CD14-positive monocyte (primary cell): ENCODE data around the gene CST8. TPM values are rescaled to one million over a fixed set of nuclear protein-coding genes. Genes with fewer than 3 reads are reported as not detected.

Experiments used
- DNase-seq, 3 donors: peaks; one replicate each; pipeline ENCODE4 v3.0.0-alpha.2; 2011 to 2022
- H2AFZ ChIP-seq: 2 replicates; pipeline ENCODE4 v1.6.0; 2012; ENCODE audit warnings: mild to moderate bottlenecking, low read depth, low read length, inconsistent platforms; ENCODE audit not compliant: insufficient read depth, poor library complexity, severe bottlenecking
- H3K27ac ChIP-seq, 2 donors: 1 replicate in 1 of 2; 2 replicates in 1 of 2; pipeline ENCODE4 v1.5.1; 2012 to 2013; ENCODE audit warnings: low read length in 2 of 2, control low read depth in 1 of 2, inconsistent platforms in 1 of 2, low read depth in 1 of 2, mild to moderate bottlenecking in 1 of 2
- H3K27me3 ChIP-seq, 2 donors: one replicate each; pipeline versions ENCODE4 v1.6.0 to v1.6.1; 2011 to 2013; ENCODE audit warnings: low read length in 2 of 2; ENCODE audit not compliant: control insufficient read depth in 2 of 2, insufficient read depth in 2 of 2
- H3K36me3 ChIP-seq, 2 donors: replicated peaks in 1 of 2; 1 replicate in 1 of 2; 2 replicates in 1 of 2; pipeline versions ENCODE4 v1.5.1 to v1.6.1; 2012 to 2013; ENCODE audit warnings: low read length in 2 of 2, control low read depth in 1 of 2, inconsistent platforms in 1 of 2, mild to moderate bottlenecking in 1 of 2; ENCODE audit not compliant: insufficient read depth in 2 of 2, control insufficient read depth in 1 of 2
- H3K4me1 ChIP-seq, 2 donors: 1 replicate in 1 of 2; 2 replicates in 1 of 2; pipeline versions ENCODE4 v1.5.1 to v1.6.1; 2012 to 2013; ENCODE audit warnings: low read length in 2 of 2, control low read depth in 1 of 2, inconsistent platforms in 1 of 2, mild to moderate bottlenecking in 1 of 2, moderate library complexity in 1 of 2; ENCODE audit not compliant: insufficient read depth in 2 of 2, control insufficient read depth in 1 of 2
- H3K4me2 ChIP-seq: replicated peaks from 2 replicates; pipeline ENCODE3; 2012; ENCODE audit warnings: low read length, moderate library complexity, mild to moderate bottlenecking; ENCODE audit not compliant: poor library complexity, severe bottlenecking; ENCODE audit errors: extremely low read depth
- H3K4me3 ChIP-seq, 3 experiments: fragments of 200-600 bp in 1 of 3; sonication (generic) in 1 of 3; replicated peaks in 1 of 3; 1 replicate in 2 of 3; 2 replicates in 1 of 3; pipeline ENCODE4 v1.5.1; 2011 to 2013; ENCODE audit warnings: low read length in 3 of 3, mild to moderate bottlenecking in 3 of 3, control low read depth in 2 of 3, low read depth in 2 of 3, inconsistent platforms in 1 of 3, moderate library complexity in 1 of 3
- H3K79me2 ChIP-seq: 2 replicates; pipeline ENCODE4 v1.6.0; 2012; ENCODE audit warnings: mild to moderate bottlenecking, control low read depth, inconsistent platforms, low read length, moderate library complexity; ENCODE audit not compliant: insufficient read depth
- H3K9ac ChIP-seq: 2 replicates; pipeline ENCODE4 v1.6.0; 2017; ENCODE audit warnings: low read length, mild to moderate bottlenecking; ENCODE audit not compliant: insufficient read depth, poor library complexity, severe bottlenecking
- H3K9me3 ChIP-seq, 2 donors: replicated peaks in 1 of 2; 1 replicate in 1 of 2; 2 replicates in 1 of 2; pipeline versions ENCODE4 v1.5.1 to v1.6.1; 2012 to 2013; ENCODE audit warnings: low read length in 2 of 2, control low read depth in 1 of 2; ENCODE audit not compliant: control insufficient read depth in 1 of 2, insufficient read depth in 1 of 2
- H4K20me1 ChIP-seq: 2 replicates; pipeline ENCODE4 v1.6.0; 2012; ENCODE audit warnings: mild to moderate bottlenecking, low read length, control low read depth, moderate library complexity; ENCODE audit not compliant: insufficient read depth
- H3K27ac Mint-ChIP-seq, 7 donors: one replicate each; pipeline ENCODE4 v1.8.0; 2020; ENCODE audit warnings: mild to moderate bottlenecking in 7 of 7, mixed read lengths in 7 of 7, moderate library complexity in 6 of 7, inconsistent platforms in 2 of 7
- H3K27me3 Mint-ChIP-seq, 3 donors: one replicate each; pipeline ENCODE4 v1.8.0; 2021 to 2022; ENCODE audit warnings: low read depth in 3 of 3, mild to moderate bottlenecking in 3 of 3, mixed read lengths in 3 of 3, moderate library complexity in 3 of 3, inconsistent platforms in 1 of 3
- H3K36me3 Mint-ChIP-seq, 2 donors: one replicate each; pipeline ENCODE4 v1.8.0; 2020; ENCODE audit warnings: mixed read lengths in 2 of 2, inconsistent platforms in 1 of 2, mild to moderate bottlenecking in 1 of 2
- H3K4me1 Mint-ChIP-seq: one replicate; pipeline ENCODE4 v1.8.0; 2020; ENCODE audit warnings: mild to moderate bottlenecking, mixed read lengths
- H3K4me3 Mint-ChIP-seq, 2 donors: one replicate each; pipeline ENCODE4 v1.8.0; 2020; ENCODE audit warnings: mild to moderate bottlenecking in 2 of 2, mixed read lengths in 2 of 2, moderate library complexity in 1 of 2
- H3K9me3 Mint-ChIP-seq, 7 donors: one replicate each; pipeline ENCODE4 v1.8.0; 2020 to 2022; ENCODE audit warnings: mixed read lengths in 7 of 7, mild to moderate bottlenecking in 6 of 7, moderate library complexity in 6 of 7, inconsistent platforms in 2 of 7
- CTCF ChIP-seq: fragments of 200-600 bp; IDR thresholded peaks from one replicate; pipeline ENCODE4 v1.8.0; 2022; ENCODE audit warnings: antibody characterized with exemption, mild to moderate bottlenecking
- WGBS: methylation state at CpG from one replicate; pipeline ENCODE4 v1.1.5; 2013; ENCODE audit warnings: missing lambda C conversion rate; ENCODE audit not compliant: insufficient coverage; 5-methylcytosine and 5-hydroxymethylcytosine counted together
- intact Hi-C, 2 donors: fragments of 100-400 bp; cut with micrococcal nuclease; formaldehyde crosslinking; loops; one replicate each; pipeline versions ENCODE4 v1.15.0 to v1.15.1; 2023
- polyA plus RNA-seq, 3 donors: library from polyadenylated mRNA; depleted of rRNA in 1 of 3; unstranded in 2 of 3; stranded (reverse) in 1 of 3; fragments of 300-500 nt in 2 of 3; fragments of >200 nt in 1 of 3; fragmentation: Illumina TruSeq in 2 of 3; gene quantifications; 1 replicate in 2 of 3; 2 replicates in 1 of 3; pipeline ENCODE4 v1.2.3, GENCODE V29; 2012 to 2021

Gene CST8
- polyA plus RNA-seq, 3 donors = not detected

GRCh38 chr20:23484081-23484480 is 6.8 kb upstream of the CST8 start:
- Histone ChIP-seq H3K36me3 (no peaks in the 10 kb centered on the region), H3K4me1 (no peaks in the 10 kb centered on the region), H3K79me2 (no peaks in the 10 kb centered on the region), H2AFZ (no peak overlapping the region), H3K27ac (no peak overlapping the region), H3K4me3 (no peak overlapping the region), H3K27me3 (no peaks in the 10 kb centered on the region), H3K4me2 (no peak overlapping the region), H3K9me3 (no peaks in the 10 kb centered on the region), H4K20me1 (no peaks in the 10 kb centered on the region), H3K9ac (no peak overlapping the region)
- Mint-ChIP-seq H3K27ac (no peak overlapping the region), H3K9me3 (peaks cover 0 to 3% (median 0%) of the 10 kb centered on the region in 7 donors), H3K4me3 (no peak overlapping the region), H3K4me1 (no peaks in the 10 kb centered on the region), H3K36me3 (no peaks in the 10 kb centered on the region), H3K27me3 (peaks cover 0 to 9% (median 5%) of the 10 kb centered on the region in 3 donors)
- TF ChIP-seq CTCF = no peak
- 80% methylated on average over 1 of the region's 4 CpGs for WGBS
- DNase-seq = no peak
- intact Hi-C loops = no loop called here

GRCh38 chr20:23488470-23488869 is 2.4 kb upstream of the CST8 start:
- H3K9me3 ChIP-seq = no peaks in the 10 kb centered on the region
- H3K36me3 Mint-ChIP-seq = no peaks in the 10 kb centered on the region
- H3K4me2 ChIP-seq = no peak overlapping the region
- WGBS = no CpG with 5 or more reads among the region's 2 CpGs
- DNase-seq = no peak
- no peak overlapping the region for H3K4me3 Mint-ChIP-seq
- H3K27me3 Mint-ChIP-seq = peaks cover 6 to 7% (median 7%) of the 10 kb centered on the region in 3 donors
- H3K27ac ChIP-seq = no peak overlapping the region
- no peak overlapping the region for H3K9ac ChIP-seq
- H3K27ac Mint-ChIP-seq = no peak overlapping the region
- no peaks in the 10 kb centered on the region for H3K4me1 Mint-ChIP-seq
- H2AFZ ChIP-seq = no peak overlapping the region
- H3K4me3 ChIP-seq = no peak overlapping the region
- H3K9me3 Mint-ChIP-seq = peaks cover 0 to 2% (median 0%) of the 10 kb centered on the region in 7 donors
- no peaks in the 10 kb centered on the region for H3K4me1 ChIP-seq
- TF ChIP-seq CTCF = no peak
- no peaks in the 10 kb centered on the region for H3K27me3 ChIP-seq
- no peaks in the 10 kb centered on the region for H4K20me1 ChIP-seq
- H3K36me3 ChIP-seq = no peaks in the 10 kb centered on the region
- H3K79me2 ChIP-seq = no peaks in the 10 kb centered on the region
- intact Hi-C loops = no loop called here
